NT2/D1 (cell line): ENCODE results near the gene CARD9.

Experiments used
- SUZ12 ChIP-seq: IDR thresholded peaks from 2 replicates; pipeline ENCODE4 v1.6.1; 2011; ENCODE audit not compliant: insufficient read length, insufficient read depth; ENCODE audit errors: extremely low read depth
- YY1 ChIP-seq: IDR thresholded peaks from 2 replicates; pipeline ENCODE4 v1.6.1; 2011; ENCODE audit not compliant: insufficient read length, insufficient read depth
- ZNF274 ChIP-seq: IDR thresholded peaks from 2 replicates; pipeline ENCODE4 v1.6.1; 2011; ENCODE audit warnings: mild to moderate bottlenecking, low read depth, low read length

- TF ChIP-seq ZNF274 (no peak), SUZ12 (no peak), YY1 (no peak)
These were observed 27.9 kb upstream of the CARD9 start for GRCh38 chr9:136401173-136401922.
